ENCODE data around the gene MAPKAPK3.

GRCh38 chr3:50607271-50608091 is 9.5 kb upstream of the MAPKAPK3 start:
- TF ChIP-seq, protein P1, sequence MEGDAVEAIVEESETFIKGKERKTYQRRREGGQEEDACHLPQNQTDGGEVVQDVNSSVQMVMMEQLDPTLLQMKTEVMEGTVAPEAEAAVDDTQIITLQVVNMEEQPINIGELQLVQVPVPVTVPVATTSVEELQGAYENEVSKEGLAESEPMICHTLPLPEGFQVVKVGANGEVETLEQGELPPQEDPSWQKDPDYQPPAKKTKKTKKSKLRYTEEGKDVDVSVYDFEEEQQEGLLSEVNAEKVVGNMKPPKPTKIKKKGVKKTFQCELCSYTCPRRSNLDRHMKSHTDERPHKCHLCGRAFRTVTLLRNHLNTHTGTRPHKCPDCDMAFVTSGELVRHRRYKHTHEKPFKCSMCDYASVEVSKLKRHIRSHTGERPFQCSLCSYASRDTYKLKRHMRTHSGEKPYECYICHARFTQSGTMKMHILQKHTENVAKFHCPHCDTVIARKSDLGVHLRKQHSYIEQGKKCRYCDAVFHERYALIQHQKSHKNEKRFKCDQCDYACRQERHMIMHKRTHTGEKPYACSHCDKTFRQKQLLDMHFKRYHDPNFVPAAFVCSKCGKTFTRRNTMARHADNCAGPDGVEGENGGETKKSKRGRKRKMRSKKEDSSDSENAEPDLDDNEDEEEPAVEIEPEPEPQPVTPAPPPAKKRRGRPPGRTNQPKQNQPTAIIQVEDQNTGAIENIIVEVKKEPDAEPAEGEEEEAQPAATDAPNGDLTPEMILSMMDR (IDR thresholded peaks at IDR 0.05; ENCODE audit: low read depth, low read length, poor library complexity, severe bottlenecking), result no peak
- TF ChIP-seq EZH2phosphoT487 (IDR thresholded peaks at IDR 0.05; ENCODE audit: borderline replicate concordance, low read length), result no peak

Data from DOHH2 (cell line).